ENCODE data around the gene NMRK1. TPM values are rescaled to one million over a fixed set of nuclear protein-coding genes. Genes with fewer than 3 reads are reported as not detected.

Gene NMRK1
- total RNA-seq, 1 donor from 2014 or later = 7.2 TPM

- no peak for DNase-seq (ENCODE audit: low spot score)
- Mint-ChIP-seq H3K9me3 (ENCODE audit: low read depth) (no peaks in the 10 kb centered on the region), H3K36me3 (ENCODE audit: low read depth) (no peaks in the 10 kb centered on the region), H3K4me3 (ENCODE audit: unreplicated experiment) (no peak overlapping the region), H3K4me1 (ENCODE audit: low read depth) (no peaks in the 10 kb centered on the region), H3K27ac (ENCODE audit: unreplicated experiment) (no peak overlapping the region), H3K27me3 (ENCODE audit: low read depth) (no peaks in the 10 kb centered on the region)
- TF ChIP-seq CTCF (IDR thresholded peaks at IDR 0.05) = no peak
These were observed 68.9 kb downstream of the NMRK1 start for GRCh38 chr9:75019022-75019421.

GRCh38 chr9:75017378-75017777, 70.6 kb downstream of the NMRK1 start:
- TF ChIP-seq CTCF (IDR thresholded peaks at IDR 0.05) = no peak
- H3K27ac Mint-ChIP-seq (ENCODE audit: unreplicated experiment) = no peak overlapping the region
- H3K27me3 Mint-ChIP-seq (ENCODE audit: low read depth) = no peaks in the 10 kb centered on the region
- no peaks in the 10 kb centered on the region for H3K4me1 Mint-ChIP-seq (ENCODE audit: low read depth)
- no peaks in the 10 kb centered on the region for H3K36me3 Mint-ChIP-seq (ENCODE audit: low read depth)
- no peaks in the 10 kb centered on the region for H3K9me3 Mint-ChIP-seq (ENCODE audit: low read depth)
- no peak for DNase-seq (ENCODE audit: low spot score)
- H3K4me3 Mint-ChIP-seq (ENCODE audit: unreplicated experiment) = no peak overlapping the region

- Mint-ChIP-seq H3K36me3 (ENCODE audit: low read depth) (peaks cover 6% of the 10 kb centered on the region), H3K27me3 (ENCODE audit: low read depth) (no peaks in the 10 kb centered on the region), H3K27ac (ENCODE audit: unreplicated experiment) (no peak overlapping the region), H3K4me3 (ENCODE audit: unreplicated experiment) (no peak overlapping the region), H3K9me3 (ENCODE audit: low read depth) (no peaks in the 10 kb centered on the region), H3K4me1 (ENCODE audit: low read depth) (no peaks in the 10 kb centered on the region)
- no peak for TF ChIP-seq CTCF (IDR thresholded peaks at IDR 0.05)
- DNase-seq (ENCODE audit: low spot score) = no peak
These were observed 74.2 kb downstream of the NMRK1 start for GRCh38 chr9:75013735-75014134.

Other genes with a start within 250 kb of the NMRK1 start
- 0.02 TPM in 1 of 3 replicates, not detected in the others for gene TRPM6, start 200.2 kb downstream of the NMRK1 start, total RNA-seq
- 3.7 to 5.2 TPM (median 5.1 TPM) in 3 replicates for gene C9orf40, start 135.2 kb downstream of the NMRK1 start, total RNA-seq
- 12.5 to 13.5 TPM (median 12.6 TPM) in 3 replicates for gene CARNMT1, start 59.9 kb downstream of the NMRK1 start, total RNA-seq
- gene OSTF1, start 359 bp upstream of the NMRK1 start, total RNA-seq = 29.0 to 30.8 TPM (median 29.8 TPM) in 3 replicates